K562 (cell line): Measurements from ENCODE around the gene LRRC71. TPM values are rescaled to one million over a fixed set of nuclear protein-coding genes. Genes with fewer than 3 reads are reported as not detected.

ENCODE experiments used
- ARID3A ChIP-seq: IDR thresholded peaks from 2 replicates; pipeline ENCODE4 v1.6.1; 2012; ENCODE audit warnings: low read depth, low read length, improper control_type of control experiment, borderline replicate concordance
- BCOR ChIP-seq: fragments of 450-650 bp; IDR thresholded peaks from 2 replicates; pipeline ENCODE4 v1.6.1; 2016
- BMI1 ChIP-seq: fragments of 150-350 bp; IDR thresholded peaks from 2 replicates; pipeline ENCODE4 v1.6.1; 2014; ENCODE audit warnings: low read length
- ELF1 ChIP-seq: fragments of 200-800 bp; sonication (Bioruptor generic); IDR thresholded peaks from 2 replicates; pipeline ENCODE4 v1.6.1; 2016; ENCODE audit warnings: missing genetic modification characterization, missing compliant biosample characterization
- FOXJ2 ChIP-seq: fragments of 200-800 bp; sonication (Bioruptor generic); IDR thresholded peaks from 2 replicates; pipeline ENCODE4 v1.6.1; 2016; ENCODE audit warnings: missing genetic modification characterization, missing compliant biosample characterization
- FOXK2 ChIP-seq, 2 experiments: fragments of 450-650 bp; IDR thresholded peaks in 1 of 2; conservative IDR thresholded peaks in 1 of 2; 2 replicates each; pipeline ENCODE4 v1.6.1; 2016; ENCODE audit warnings: low read depth in 2 of 2, mild to moderate bottlenecking in 1 of 2
- FOXP4 ChIP-seq: sonication (generic); formaldehyde crosslinking; IDR thresholded peaks from 2 replicates; pipeline ENCODE4 v1.8.0; 2022; ENCODE audit warnings: mild to moderate bottlenecking, missing genetic modification reagents, borderline replicate concordance
- JUN ChIP-seq, 2 experiments: sonication (generic) in 1 of 2; formaldehyde crosslinking in 1 of 2; IDR thresholded peaks; 2 replicates each; pipeline versions ENCODE4 v1.6.1 to v1.8.0; 2012 to 2022; ENCODE audit warnings: borderline replicate concordance in 2 of 2, mild to moderate bottlenecking in 2 of 2, improper control_type of control experiment in 1 of 2, low read depth in 1 of 2, low read length in 1 of 2, missing genetic modification reagents in 1 of 2
- KLF16 ChIP-seq: IDR thresholded peaks from 2 replicates; pipeline ENCODE4 v1.6.1; 2016; ENCODE audit warnings: antibody characterized with exemption
- MNT ChIP-seq, 2 experiments: fragments of 450-650 bp; conservative IDR thresholded peaks; 2 replicates each; pipeline ENCODE4 v1.6.1; 2017; ENCODE audit warnings: mild to moderate bottlenecking in 2 of 2, moderate library complexity in 2 of 2
- PCBP1 ChIP-seq: fragments of 200-400 bp; formaldehyde crosslinking; IDR thresholded peaks from 2 replicates; pipeline ENCODE4 v1.6.1; 2018; ENCODE audit warnings: mild to moderate bottlenecking, low read depth, low read length; ENCODE audit not compliant: poor library complexity, severe bottlenecking
- RUNX1 ChIP-seq: sonication (generic); IDR thresholded peaks from 2 replicates; pipeline ENCODE4 v1.6.1; 2016; ENCODE audit warnings: antibody characterized with exemption, low read depth
- SIRT6 ChIP-seq: IDR thresholded peaks from one replicate; pipeline ENCODE4 v1.6.1; 2012; ENCODE audit warnings: low read depth, mild to moderate bottlenecking, control low read depth, inconsistent platforms, low read length, moderate library complexity
- TCF7 ChIP-seq: sonication (generic); IDR thresholded peaks from 2 replicates; pipeline ENCODE4 v1.6.1; 2016; ENCODE audit warnings: antibody characterized with exemption, borderline replicate concordance
- ZNF263 ChIP-seq: sonication (generic); formaldehyde crosslinking; IDR thresholded peaks from 2 replicates; pipeline ENCODE4 v1.8.0; 2022; ENCODE audit warnings: mild to moderate bottlenecking, missing genetic modification reagents, borderline replicate concordance
- ZNF311 ChIP-seq: fragments of 250-450 bp; sonication (Bioruptor Pico); IDR thresholded peaks from 2 replicates; pipeline ENCODE4 v1.4.0; 2020; ENCODE audit warnings: mild to moderate bottlenecking, moderate library complexity
- ZNF347 ChIP-seq: fragments of 450-650 bp; formaldehyde crosslinking; IDR thresholded peaks from 2 replicates; pipeline ENCODE4 v1.4.0; 2020; ENCODE audit warnings: low read depth, mild to moderate bottlenecking, moderate library complexity
- ZNF41 ChIP-seq: fragments of 250-450 bp; sonication (Bioruptor Pico); conservative IDR thresholded peaks from 2 replicates; pipeline ENCODE4 v1.4.0; 2020; ENCODE audit warnings: mild to moderate bottlenecking
- polyA plus RNA-seq, 8 experiments: library from polyadenylated mRNA; depleted of rRNA in 4 of 8; stranded (reverse) in 5 of 8; unstranded in 3 of 8; fragments of >200 nt; fragmentation: Nextera tagmentation in 2 of 8; fragmentation: Illumina TruSeq in 1 of 8; extraction: Ambion mirVana in 2 of 8; extraction: Trizol in 1 of 8; gene quantifications; 2 replicates each; pipeline versions ENCODE4 v1.2.1 to v1.2.3, GENCODE V29; 2011 to 2014; ENCODE audit warnings: inconsistent platforms in 1 of 8, missing spikeins in 1 of 8
- total RNA-seq, 7 experiments: library from RNA; depleted of rRNA in 6 of 7; stranded (reverse); fragments of >200 nt in 6 of 7; fragmentation: Illumina TruSeq in 2 of 7; extraction: Trizol in 2 of 7; gene quantifications; 2 replicates each; pipeline versions ENCODE4 v1.2.1 to v1.2.3, GENCODE V29; 2011 to 2021; ENCODE audit warnings: low replicate concordance in 1 of 7
- TF ChIP-seq, protein P1 (sequence below): fragments of 250-450 bp; sonication (Bioruptor Pico); IDR thresholded peaks from 2 replicates; pipeline ENCODE4 v1.4.0; 2020; ENCODE audit warnings: mild to moderate bottlenecking, moderate library complexity, borderline replicate concordance

LRRC71 gene
- total and polyA plus RNA-seq, 9 of the 15 experiments (the other 6 are each of a cell fraction or from before 2014, with no cell fraction given), result 0.06 to 1.2 (median 0.51) TPM; not detected in 1

GRCh38 chr1:156914440-156914856, 6.0 kb upstream of the LRRC71 start (continued):
- TF ChIP-seq FOXP4 (CRISPR knock-in tag) (no peak; the same call in 1 of the 2 replicates), ZNF311 (CRISPR knock-in tag) (0 out of 2 replicates have a peak, but pooled peaks have one; percentile 30), FOXJ2 (tag) (no peak), MNT (conservative IDR thresholded peaks at IDR 0.05) (0 out of 4 replicates have a peak, but pooled peaks of 1 of the 2 experiments have one; percentile 39), BMI1 (no peak), TCF7 (peak; percentile 65; the same call in 1 of the 2 replicates), KLF16 (0 out of 2 replicates have a peak, but pooled peaks have one; percentile 46), JUN (IDR thresholded peaks at IDR 0.05; ENCODE audit: borderline replicate concordance, low read depth, low read length) (peak; percentile 97), JUN (CRISPR knock-in tag; IDR thresholded peaks at IDR 0.05; ENCODE audit: borderline replicate concordance) (no peak; the same call in 1 of the 2 replicates), ZNF41 (CRISPR knock-in tag) (no peak), FOXK2 (conservative IDR thresholded peaks at IDR 0.05 in 1 of 2, IDR thresholded peaks at IDR 0.05 in 1 of 2; ENCODE audit: low read depth in 2 of 2) (peak; percentile 63 to 75), PCBP1 (no peak), BCOR (peak; percentile 35; the same call in 1 of the 2 replicates), ARID3A (no peak), ZNF263 (CRISPR knock-in tag) (peak; percentile 100), SIRT6 (no peak), RUNX1 (0 out of 2 replicates have a peak, but pooled peaks have one; percentile 29), ZNF347 (no peak), ELF1 (tag) (no peak)
- TF ChIP-seq, protein P1, sequence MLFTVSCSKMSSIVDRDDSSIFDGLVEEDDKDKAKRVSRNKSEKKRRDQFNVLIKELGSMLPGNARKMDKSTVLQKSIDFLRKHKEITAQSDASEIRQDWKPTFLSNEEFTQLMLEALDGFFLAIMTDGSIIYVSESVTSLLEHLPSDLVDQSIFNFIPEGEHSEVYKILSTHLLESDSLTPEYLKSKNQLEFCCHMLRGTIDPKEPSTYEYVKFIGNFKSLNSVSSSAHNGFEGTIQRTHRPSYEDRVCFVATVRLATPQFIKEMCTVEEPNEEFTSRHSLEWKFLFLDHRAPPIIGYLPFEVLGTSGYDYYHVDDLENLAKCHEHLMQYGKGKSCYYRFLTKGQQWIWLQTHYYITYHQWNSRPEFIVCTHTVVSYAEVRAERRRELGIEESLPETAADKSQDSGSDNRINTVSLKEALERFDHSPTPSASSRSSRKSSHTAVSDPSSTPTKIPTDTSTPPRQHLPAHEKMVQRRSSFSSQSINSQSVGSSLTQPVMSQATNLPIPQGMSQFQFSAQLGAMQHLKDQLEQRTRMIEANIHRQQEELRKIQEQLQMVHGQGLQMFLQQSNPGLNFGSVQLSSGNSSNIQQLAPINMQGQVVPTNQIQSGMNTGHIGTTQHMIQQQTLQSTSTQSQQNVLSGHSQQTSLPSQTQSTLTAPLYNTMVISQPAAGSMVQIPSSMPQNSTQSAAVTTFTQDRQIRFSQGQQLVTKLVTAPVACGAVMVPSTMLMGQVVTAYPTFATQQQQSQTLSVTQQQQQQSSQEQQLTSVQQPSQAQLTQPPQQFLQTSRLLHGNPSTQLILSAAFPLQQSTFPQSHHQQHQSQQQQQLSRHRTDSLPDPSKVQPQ (CRISPR knock-in tag), result no peak
